HuH-7 (cell line): ENCODE data around the gene DAP3.
"Not testable (repeated sequence)": the region's sequence is repeated elsewhere in the genome, so short reads cannot be mapped to it uniquely, and the experiment has no call there.

Experiments
- DNase-seq: peaks from one replicate; pipeline ENCODE4 v3.0.0; 2011; ENCODE audit warnings: low spot score

DAP3 gene

GRCh38 chr1:155718524-155719115 is 29.7 kb downstream of the DAP3 start:
- not testable (repeated sequence) for DNase-seq

GRCh38 chr1:155719703-155720102 is 30.8 kb downstream of the DAP3 start:
- no peak for DNase-seq

DNA sequence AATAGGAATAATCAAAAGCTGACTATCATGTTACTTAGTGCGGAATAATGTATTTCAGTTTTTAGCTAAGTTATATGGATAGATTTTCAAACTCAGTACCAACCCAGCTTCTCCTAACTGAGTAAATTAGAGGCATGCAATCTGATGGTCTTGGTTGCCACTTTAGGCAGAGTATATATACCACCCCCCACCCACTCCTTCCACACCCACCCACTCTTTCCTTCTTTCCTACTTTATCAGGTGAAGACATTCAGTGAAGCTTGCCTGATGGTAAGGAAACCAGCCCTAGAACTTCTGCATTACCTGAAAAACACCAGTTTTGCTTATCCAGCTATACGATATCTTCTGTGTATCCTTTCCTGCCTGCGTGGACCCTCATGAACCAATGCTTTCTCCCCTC is 36.3 kb downstream of the DAP3 start:
- DNase-seq: no peak

GRCh38 chr1:155729031-155729898 is 40.4 kb downstream of the DAP3 start:
- DNase-seq: peak; percentile 43

DNA sequence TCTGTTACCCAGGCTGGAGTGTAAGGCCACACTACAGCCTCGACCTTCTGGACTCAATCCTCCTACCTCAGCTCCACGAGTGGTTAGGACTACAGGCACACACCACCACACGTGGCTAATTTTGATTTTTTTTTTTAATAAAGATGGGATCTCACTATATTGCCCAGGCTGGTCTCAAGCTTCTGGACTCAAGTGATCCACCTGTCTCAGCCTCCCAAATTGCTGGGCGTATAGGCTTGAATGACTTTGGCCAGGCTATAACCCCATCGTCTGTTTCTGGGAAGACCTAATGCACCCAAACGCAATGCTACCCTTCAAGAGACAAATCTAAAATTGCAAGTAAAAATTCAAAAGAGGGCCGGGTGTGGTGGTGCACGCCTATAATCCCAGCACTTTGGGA is 52.1 kb downstream of the DAP3 start:
- DNase-seq: no peak

DNA sequence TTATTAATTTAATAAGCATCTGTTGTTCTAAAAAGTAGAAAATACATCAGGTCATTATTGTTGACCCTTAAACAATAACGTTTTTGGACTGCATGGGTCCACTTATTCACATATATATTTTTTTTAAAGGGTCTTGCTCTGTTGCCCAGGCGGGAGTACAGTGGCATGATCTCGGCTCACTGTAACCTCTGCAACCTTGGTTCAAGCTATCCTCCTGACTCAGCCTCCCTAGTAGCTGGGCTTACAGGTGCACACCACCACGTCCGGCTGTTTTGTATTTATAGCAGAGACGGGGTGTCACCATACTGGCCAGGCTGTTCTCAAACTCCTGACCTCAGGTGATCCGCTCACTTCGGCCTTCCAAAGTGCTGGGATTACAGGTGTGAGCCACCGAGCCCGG is 53.0 kb downstream of the DAP3 start:
- no peak for DNase-seq

- DNase-seq: no peak
Observed at GRCh38 chr1:155744711-155745283, 55.9 kb downstream of the DAP3 start.

DNA sequence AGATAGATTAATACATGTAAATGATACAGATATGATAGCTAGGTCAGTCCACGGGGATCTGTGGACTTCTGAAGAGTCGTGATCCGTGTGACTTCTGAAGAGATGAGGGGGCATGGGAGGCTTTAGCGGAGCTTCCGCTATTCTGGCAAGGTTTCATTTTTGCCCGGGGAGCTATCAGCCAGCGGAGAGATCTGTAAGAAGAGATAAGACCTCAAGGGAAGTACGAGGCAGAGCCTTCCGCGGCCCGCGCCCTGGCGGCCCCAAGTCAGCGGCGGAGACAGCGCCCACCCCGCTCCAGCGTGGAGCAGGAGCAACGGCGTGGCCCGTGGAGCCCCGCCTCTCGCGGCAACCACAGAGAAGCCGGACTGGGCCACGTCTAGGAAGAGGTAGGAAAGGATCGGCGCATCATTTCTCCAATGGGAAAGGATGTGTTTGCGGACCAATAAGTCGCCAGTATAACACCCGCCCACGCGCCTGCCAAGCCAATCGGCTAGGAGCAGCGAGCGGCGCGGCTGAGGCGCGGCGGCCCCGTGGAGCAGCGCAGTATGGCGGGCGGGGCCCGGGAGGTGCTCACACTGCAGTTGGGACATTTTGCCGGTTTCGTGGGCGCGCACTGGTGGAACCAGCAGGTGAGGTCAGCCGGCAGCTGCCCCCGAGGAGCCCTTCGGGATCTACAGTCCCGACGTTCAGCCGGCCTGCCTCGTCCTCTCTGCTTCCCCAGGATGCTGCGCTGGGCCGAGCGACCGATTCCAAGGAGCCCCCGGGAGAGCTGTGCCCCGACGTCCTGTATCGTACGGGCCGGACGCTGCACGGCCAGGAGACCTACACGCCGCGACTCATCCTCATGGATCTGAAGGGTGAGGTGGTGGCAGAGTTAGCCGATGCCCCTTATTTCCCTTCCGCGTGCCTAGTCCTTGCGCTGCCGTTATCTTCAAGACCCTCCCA is 56.7 kb downstream of the DAP3 start:
- peak; percentile 47 for DNase-seq

DNA sequence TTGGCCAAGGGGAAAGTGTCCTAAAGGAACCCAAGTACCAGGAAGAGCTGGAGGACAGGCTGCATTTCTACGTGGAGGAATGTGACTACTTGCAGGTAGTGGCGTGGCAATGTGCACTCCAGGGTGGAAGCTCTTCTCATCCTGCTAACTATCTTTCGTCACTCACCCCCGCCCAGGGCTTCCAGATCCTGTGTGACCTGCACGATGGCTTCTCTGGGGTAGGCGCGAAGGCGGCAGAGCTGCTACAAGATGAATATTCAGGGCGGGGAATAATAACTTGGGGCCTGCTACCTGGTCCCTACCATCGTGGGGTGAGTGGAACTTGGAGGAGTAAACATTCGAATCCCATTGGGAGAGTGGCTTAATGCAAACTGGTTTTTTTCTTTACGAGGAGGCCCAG is 58.7 kb downstream of the DAP3 start:
- not testable (repeated sequence) for DNase-seq

- DNase-seq: not testable (repeated sequence)
Observed at GRCh38 chr1:155748141-155748540, 59.2 kb downstream of the DAP3 start.

DNA sequence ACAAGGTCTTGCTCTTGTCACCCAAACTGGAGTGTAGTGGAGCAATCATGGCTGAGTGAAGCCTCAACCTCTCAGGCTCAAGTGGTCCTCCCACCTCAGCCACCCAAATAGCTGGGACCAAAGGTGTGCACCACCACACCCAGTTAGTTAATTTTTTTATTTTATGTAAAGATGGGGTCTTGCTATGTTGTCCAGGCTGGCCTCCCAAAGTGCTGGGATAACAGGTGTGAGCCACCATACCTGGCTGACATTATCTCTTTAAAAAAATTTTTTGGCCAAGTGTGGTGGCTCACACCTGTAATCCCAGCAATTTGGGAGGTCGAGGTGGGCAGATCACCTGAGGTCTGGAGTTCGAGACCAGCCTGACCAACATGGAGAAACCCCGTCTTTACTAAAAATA is 70.1 kb downstream of the DAP3 start:
- not testable (repeated sequence) for DNase-seq

DNA sequence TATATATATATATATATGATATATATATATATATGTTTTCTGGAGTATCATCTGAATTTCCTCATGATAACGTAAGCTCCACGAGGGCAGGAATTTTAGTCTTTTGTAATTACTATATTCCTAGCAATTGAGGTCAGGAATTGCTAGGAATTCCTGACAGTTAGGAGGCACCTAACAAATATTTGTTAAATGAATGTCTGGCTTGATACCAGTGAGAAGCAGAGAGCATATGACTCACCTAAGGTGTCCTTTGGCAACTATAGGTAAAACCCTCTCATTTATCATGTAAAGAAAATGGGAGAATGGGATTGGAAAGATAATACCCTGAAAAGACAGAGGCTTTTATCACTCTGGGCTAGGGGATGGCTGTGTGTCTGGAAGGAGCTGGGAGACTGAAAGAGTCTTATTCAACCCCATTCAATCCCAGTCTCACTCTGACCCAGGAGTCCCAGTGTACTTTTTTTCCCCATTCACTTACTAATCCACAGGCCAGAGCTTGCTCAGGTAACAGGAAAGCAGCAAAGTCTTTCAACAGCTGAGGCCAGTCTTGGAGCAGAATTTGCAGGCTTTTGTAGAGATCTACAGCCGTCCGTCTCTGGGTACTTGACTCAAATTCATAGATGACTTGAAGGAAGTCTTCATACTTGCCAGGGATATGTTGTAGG is 71.2 kb downstream of the DAP3 start:
- no peak for DNase-seq

DNA sequence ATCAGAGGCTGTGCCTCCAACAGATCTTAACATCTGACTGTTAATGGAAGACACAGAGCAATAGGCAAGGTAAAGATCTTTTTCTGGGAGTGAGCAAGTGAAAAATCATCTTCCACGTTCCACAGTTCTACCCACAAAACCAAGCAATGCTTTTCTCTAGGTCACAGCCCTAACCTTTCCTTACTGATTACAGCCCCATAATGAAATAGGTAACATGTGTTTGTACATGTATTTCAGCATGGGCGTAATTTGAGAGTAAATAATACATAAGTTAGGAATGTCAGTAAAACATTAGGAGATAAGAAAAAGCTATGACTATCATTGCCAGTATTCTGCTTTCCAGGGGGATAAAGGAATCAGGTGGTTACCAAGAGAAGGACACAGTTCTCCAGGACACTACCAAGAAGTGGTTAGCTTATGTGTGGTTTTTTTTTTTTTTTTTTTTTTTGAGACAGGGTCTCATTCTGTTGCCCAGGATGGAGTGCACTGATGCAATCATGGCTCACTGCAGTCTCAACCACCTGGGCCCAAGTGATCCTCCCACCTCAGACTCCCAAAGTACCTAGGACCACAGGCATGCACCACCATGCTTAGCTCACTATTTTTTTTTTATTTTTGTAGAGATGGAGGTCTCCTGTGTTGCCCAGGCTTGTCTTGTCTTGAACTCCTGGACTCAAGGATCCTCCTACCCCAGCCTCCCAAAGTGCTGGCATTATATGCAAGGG is 72.0 kb downstream of the DAP3 start:
- DNase-seq: no peak

- no peak for DNase-seq
Observed at GRCh38 chr1:155761736-155762405, 73.0 kb downstream of the DAP3 start.

- not testable (repeated sequence) for DNase-seq
Observed at GRCh38 chr1:155763090-155763815, 74.4 kb downstream of the DAP3 start.

DNA sequence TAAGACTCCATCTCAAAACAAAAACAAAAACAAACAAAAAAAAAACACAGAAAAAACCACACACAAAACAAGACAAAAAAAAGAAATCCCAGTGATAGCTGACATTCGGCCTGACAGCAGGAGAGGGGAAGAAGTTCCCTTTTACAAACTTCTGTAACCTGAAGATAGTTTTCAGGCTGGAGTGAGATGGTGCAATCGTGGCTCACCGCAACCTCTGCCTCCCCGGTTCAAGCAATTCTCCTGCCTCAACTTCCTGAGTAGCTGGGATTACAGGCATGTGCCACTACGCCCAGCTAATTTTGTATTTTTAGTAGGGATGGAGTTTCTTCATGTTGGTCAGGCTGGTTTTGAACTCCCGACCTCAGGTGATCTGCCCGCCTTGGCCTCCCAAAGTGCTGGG is 75.1 kb downstream of the DAP3 start:
- not testable (repeated sequence) for DNase-seq

- not testable (repeated sequence) for DNase-seq
Observed at GRCh38 chr1:155767399-155767989, 78.6 kb downstream of the DAP3 start.

- DNase-seq: no peak
Observed at GRCh38 chr1:155769257-155769656, 80.4 kb downstream of the DAP3 start.

- no peak for DNase-seq
Observed at GRCh38 chr1:155773221-155773620, 84.3 kb downstream of the DAP3 start.
